ENCODE data around the gene GLIS1. TPM values are rescaled to one million over a fixed set of nuclear protein-coding genes. Genes with fewer than 3 reads are reported as not detected.

GLIS1 gene
- total and polyA plus RNA-seq, 8 donors: 0.20 to 4.8 (median 0.55) TPM; not detected in 1

DNA sequence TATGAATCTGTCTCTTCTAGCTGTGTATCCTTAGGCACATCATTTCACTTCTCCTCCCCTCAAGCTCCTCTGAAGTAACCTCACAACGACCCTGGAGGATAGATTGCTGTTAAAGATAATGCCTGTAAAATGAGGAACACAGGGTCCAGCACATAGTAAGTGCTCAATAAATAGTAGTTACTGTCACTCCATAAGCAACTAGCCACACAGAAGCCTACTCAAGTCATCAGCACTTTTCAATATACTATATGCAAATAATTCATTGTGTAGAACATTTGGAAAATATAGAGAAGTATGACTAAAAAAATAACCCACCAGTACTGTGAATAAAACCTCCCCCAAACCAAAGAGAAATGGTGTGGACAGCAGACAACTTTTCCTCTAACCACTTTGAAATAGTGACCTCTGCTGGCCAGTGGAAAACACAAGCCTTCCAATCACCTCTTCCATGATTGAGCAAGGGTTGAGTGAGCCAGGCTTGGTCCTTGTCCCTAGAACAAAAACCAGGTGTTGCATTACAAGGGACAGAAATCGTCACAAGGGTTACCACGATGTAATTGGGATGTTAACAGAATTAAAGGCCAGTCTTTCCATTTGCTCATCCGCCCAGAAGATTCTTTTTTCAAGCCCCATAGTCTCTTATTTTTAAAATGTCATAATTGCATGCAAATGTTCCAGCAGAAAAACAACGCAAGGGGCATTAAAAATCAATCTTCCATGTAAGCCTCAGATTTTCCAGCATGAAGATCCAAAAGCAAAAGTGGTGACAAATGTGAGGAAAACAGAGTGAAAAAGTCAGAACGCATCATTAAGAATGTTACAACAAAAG, 15.7 kb upstream of the GLIS1 start:
- DNase-seq: peak in 1 of 2 donors; percentile 71
- intact Hi-C loops (cut with DNase I; ENCODE audit: low total_unique reads): loop anchor here (5.0 kb wide), 1 partner anchor 272 kb away; no protein-coding TSS in a partner anchor

DNA sequence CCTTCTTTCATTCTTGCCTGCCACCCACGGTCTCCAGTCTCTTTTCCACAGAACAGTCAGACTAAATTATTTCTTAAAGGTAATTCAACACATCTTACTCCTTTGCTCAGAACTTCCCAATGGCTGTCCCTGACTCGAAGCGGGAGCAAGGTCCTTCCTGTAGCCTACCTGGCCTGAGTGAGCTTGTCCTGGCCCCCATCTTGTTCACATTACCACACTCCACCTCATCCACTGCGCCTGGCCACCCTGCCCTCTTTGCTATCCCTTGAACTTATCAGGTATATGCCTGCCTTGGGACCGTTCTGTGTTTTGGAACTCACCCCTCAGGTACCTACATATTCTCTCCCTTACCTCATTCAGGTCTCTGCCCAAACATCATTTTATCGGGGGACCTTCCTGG, 13.3 kb upstream of the GLIS1 start:
- no peaks in the 10 kb centered on the region for H3K27me3 ChIP-seq
- DNase-seq: no peak
- intact Hi-C loops (cut with DNase I; ENCODE audit: low total_unique reads): no loop called here
- H3K4me3 ChIP-seq: no peak overlapping the region
- TF ChIP-seq, protein P1, sequence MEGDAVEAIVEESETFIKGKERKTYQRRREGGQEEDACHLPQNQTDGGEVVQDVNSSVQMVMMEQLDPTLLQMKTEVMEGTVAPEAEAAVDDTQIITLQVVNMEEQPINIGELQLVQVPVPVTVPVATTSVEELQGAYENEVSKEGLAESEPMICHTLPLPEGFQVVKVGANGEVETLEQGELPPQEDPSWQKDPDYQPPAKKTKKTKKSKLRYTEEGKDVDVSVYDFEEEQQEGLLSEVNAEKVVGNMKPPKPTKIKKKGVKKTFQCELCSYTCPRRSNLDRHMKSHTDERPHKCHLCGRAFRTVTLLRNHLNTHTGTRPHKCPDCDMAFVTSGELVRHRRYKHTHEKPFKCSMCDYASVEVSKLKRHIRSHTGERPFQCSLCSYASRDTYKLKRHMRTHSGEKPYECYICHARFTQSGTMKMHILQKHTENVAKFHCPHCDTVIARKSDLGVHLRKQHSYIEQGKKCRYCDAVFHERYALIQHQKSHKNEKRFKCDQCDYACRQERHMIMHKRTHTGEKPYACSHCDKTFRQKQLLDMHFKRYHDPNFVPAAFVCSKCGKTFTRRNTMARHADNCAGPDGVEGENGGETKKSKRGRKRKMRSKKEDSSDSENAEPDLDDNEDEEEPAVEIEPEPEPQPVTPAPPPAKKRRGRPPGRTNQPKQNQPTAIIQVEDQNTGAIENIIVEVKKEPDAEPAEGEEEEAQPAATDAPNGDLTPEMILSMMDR (IDR thresholded peaks at IDR 0.05): no peak
- TF ChIP-seq POLR2AphosphoS5 (IDR thresholded peaks at IDR 0.05) (no peak), POLR2A (IDR thresholded peaks at IDR 0.05) (no peak), EP300 (IDR thresholded peaks at IDR 0.05) (no peak)
- H3K9me3 ChIP-seq: no peaks in the 10 kb centered on the region
- 89 to 93% (median 92%) methylated on average over 6 of the region's 6 CpGs for WGBS, 5 donors
- no peaks in the 10 kb centered on the region for H3K36me3 ChIP-seq
- no peak overlapping the region for H3K27ac ChIP-seq
- H3K4me1 ChIP-seq: no peaks in the 10 kb centered on the region

More for the DNA sequence above, 15.7 kb upstream of the GLIS1 start:
- Histone ChIP-seq H3K27ac (no peak overlapping the region), H3K4me3 (no peak overlapping the region), H3K36me3 (no peaks in the 10 kb centered on the region), H3K9me3 (no peaks in the 10 kb centered on the region), H3K27me3 (no peaks in the 10 kb centered on the region), H3K4me1 (no peaks in the 10 kb centered on the region)
- no peak for TF ChIP-seq EP300 (IDR thresholded peaks at IDR 0.05)
- TF ChIP-seq, protein P1 (IDR thresholded peaks at IDR 0.05): peak in 5 of 7 experiments; percentile 29 to 63 (median 53)
- WGBS, 5 donors: 50 to 56% (median 52%) methylated on average over 6 of the region's 6 CpGs

DNA sequence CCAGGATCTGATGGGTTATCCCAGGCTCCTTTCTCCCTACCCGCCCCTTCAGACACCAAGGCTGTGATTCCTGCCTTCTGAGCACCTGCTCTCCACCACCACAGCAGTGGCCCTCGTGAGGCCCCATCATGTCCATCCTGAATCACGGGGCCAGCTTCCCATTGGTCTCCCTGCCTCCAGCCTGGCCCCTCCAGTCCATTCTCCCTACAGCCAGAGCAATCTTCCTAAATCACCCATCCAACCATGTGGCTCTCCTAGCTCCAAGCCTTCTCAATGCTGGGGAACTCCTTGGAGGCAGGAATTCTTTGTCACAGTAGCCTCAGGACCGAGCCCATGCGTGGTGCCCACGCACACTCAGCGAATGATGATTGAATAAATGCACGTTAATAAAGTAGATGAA, 8.9 kb upstream of the GLIS1 start:
- no peak for DNase-seq
- peaks cover 0 to 4% (median 0%) of the 10 kb centered on the region in 4 donors for H3K9me3 ChIP-seq
- 80 to 92% (median 91%) methylated on average over 8 of the region's 8 CpGs for WGBS, 5 donors
- peaks cover 0 to 13% (median 0%) of the 10 kb centered on the region in 3 donors for H3K27me3 ChIP-seq
- intact Hi-C loops (cut with DNase I; ENCODE audit: low total_unique reads): no loop called here
- H3K4me1 ChIP-seq: no peaks in the 10 kb centered on the region
- H3K36me3 ChIP-seq: no peaks in the 10 kb centered on the region
- H3K27ac ChIP-seq: no peak overlapping the region
- no peak overlapping the region for H3K4me3 ChIP-seq
- TF ChIP-seq POLR2A (IDR thresholded peaks at IDR 0.05) (no peak), POLR2AphosphoS5 (IDR thresholded peaks at IDR 0.05) (no peak), EP300 (IDR thresholded peaks at IDR 0.05) (no peak)
- TF ChIP-seq, protein P1 (IDR thresholded peaks at IDR 0.05): no peak

DNA sequence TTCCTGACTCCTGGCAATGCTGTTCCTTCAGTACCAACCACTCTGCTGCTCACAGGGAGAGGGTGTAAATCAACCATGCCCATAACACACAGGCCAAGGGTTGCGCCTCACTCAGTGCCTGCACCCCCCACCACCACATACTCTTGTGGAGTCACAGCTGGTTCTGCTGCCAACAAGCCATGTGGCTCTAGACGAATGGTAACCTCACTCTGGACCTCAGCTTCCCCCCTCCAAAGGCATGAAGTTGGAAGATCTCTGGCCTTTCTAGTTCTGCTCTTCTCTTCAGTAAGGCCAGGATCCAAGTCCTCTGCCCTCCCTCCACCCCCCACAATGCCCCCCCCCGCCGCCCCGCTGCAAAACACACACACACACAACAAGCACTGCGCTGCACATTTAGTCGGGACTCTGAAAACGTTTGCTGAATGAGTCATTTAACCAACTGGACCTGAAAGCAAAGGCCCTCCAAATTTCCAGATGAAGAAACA, 1.7 kb upstream of the GLIS1 start:
- TF ChIP-seq POLR2A (IDR thresholded peaks at IDR 0.05) (no peak), EP300 (IDR thresholded peaks at IDR 0.05) (no peak), POLR2AphosphoS5 (IDR thresholded peaks at IDR 0.05) (no peak)
- TF ChIP-seq, protein P1 (IDR thresholded peaks at IDR 0.05): no peak
- Histone ChIP-seq H3K4me1 (peaks cover 19 to 26% (median 25%) of the 10 kb centered on the region in 4 donors), H3K4me3 (no peak overlapping the region), H3K36me3 (no peaks in the 10 kb centered on the region), H3K27me3 (peaks cover 4 to 85% (median 35%) of the 10 kb centered on the region in 3 donors), H3K9me3 (peaks cover 0 to 9% (median 0%) of the 10 kb centered on the region in 4 donors), H3K27ac (no peak overlapping the region)
- intact Hi-C loops (cut with DNase I; ENCODE audit: low total_unique reads): no loop called here
- no peak for DNase-seq
- WGBS, 5 donors: 39 to 60% (median 52%) methylated on average over 8 of the region's 8 CpGs

Measured in stomach (tissue), 9 donors.